Measurements from ENCODE around the gene KIF1C. TPM values are rescaled to one million over a fixed set of nuclear protein-coding genes. Genes with fewer than 3 reads are reported as not detected.

Gene KIF1C
- total RNA-seq, 1 experiment from 2014 or later: 121 TPM

DNA sequence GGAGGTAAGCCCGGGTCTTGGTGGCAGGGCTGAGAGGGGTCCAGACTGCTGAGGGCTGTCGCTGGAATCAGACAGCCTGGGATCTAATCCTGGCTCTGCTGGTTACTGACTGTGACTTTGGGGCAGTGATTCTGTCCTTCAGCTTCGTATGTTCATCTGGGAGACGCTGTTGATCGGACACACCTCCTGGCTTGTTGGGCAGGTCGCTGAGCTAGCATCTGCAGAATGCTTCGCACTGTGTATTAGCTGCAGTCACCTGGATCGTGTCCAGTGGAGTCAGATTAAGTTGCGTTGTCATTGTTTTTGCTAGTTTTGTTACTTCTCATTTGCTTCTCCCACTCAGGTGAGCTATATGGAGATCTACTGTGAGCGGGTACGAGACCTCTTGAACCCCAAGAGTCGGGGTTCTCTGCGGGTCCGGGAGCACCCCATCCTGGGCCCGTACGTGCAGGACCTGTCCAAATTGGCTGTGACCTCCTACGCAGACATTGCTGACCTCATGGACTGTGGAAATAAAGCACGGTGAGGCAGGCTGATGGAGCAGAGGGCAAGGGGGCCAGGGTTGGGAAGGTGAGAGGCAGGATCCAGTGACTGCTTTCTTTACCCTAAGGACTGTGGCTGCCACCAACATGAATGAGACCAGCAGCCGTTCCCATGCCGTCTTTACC lies 4.5 kb downstream of the KIF1C start:
- Histone ChIP-seq H3K9me3 (ENCODE audit: control insufficient read depth in 1 of 2, insufficient read depth in 1 of 2, low read depth in 1 of 2, low read length in 2 of 2) (no peaks in the 10 kb centered on the region), H4K20me1 (ENCODE audit: insufficient read depth) (no peaks in the 10 kb centered on the region), H3K36me3 (ENCODE audit: control insufficient read depth in 1 of 2, insufficient read depth in 2 of 2, low read length in 2 of 2) (peaks cover 36 to 46% of the 10 kb centered on the region in 2 experiments), H3K27me3 (ENCODE audit: insufficient read depth, low read length) (no peaks in the 10 kb centered on the region), H3K9ac (ENCODE audit: low read length) (no peak overlapping the region), H3K27ac (ENCODE audit: low read depth, low read length) (no peak overlapping the region), H3K4me3 (replicated peaks in 1 of 2; ENCODE audit: low read depth in 1 of 2, low read length in 2 of 2) (no peak overlapping the region), H2AFZ (ENCODE audit: low read depth, low read length, poor library complexity, severe bottlenecking) (no peak overlapping the region), H3K4me2 (ENCODE audit: low read length) (no peak overlapping the region), H3K79me2 (ENCODE audit: insufficient read depth, low read length) (peaks cover 34% of the 10 kb centered on the region), H3K9me2 (ENCODE audit: insufficient read depth) (no peaks in the 10 kb centered on the region), H3K4me1 (ENCODE audit: control insufficient read depth in 1 of 2, insufficient read depth in 2 of 2, low read length in 2 of 2) (peaks cover 9 to 25% of the 10 kb centered on the region in 2 experiments)
- ChIA-PET CTCF (no interaction called here), RAD21 (ENCODE audit: low non-redundant PET in 1 of 2, low total read pairs in 2 of 2, uncharacterized antibody in 2 of 2, unreplicated experiment in 2 of 2) (no interaction called here), POLR2A (no interaction called here)
- ATAC-seq (no peak), DNase-seq (ENCODE audit: low read depth, low spot score) (no peak)
- intact Hi-C loops (cut with micrococcal nuclease): no loop called here
- TF ChIP-seq SIN3A (IDR thresholded peaks at IDR 0.05; ENCODE audit: low read depth) (no peak), ZNF274 (IDR thresholded peaks at IDR 0.05; ENCODE audit: low read depth, low read length) (no peak), EGR1 (IDR thresholded peaks at IDR 0.05; ENCODE audit: low read depth) (no peak), CEBPB (IDR thresholded peaks at IDR 0.05; ENCODE audit: low read depth) (no peak), SP1 (IDR thresholded peaks at IDR 0.05; ENCODE audit: low read depth) (no peak), ELF1 (IDR thresholded peaks at IDR 0.05; ENCODE audit: borderline replicate concordance, low read depth) (no peak), JUND (IDR thresholded peaks at IDR 0.05) (no peak), SRF (IDR thresholded peaks at IDR 0.05; ENCODE audit: low read depth) (no peak), EZH2phosphoT487 (IDR thresholded peaks at IDR 0.05; ENCODE audit: borderline replicate concordance) (no peak), EZH2 (IDR thresholded peaks at IDR 0.05) (no peak), FOSL1 (IDR thresholded peaks at IDR 0.05; ENCODE audit: low read depth) (no peak), POLR2AphosphoS5 (IDR thresholded peaks at IDR 0.05; ENCODE audit: low read depth, low read length) (no peak), YY1 (IDR thresholded peaks at IDR 0.05; ENCODE audit: extremely low read depth, insufficient replicate concordance, low read depth, low read length) (no peak), ZFX (IDR thresholded peaks at IDR 0.05) (no peak), CBX3 (IDR thresholded peaks at IDR 0.05; ENCODE audit: low read depth) (no peak), RAD21 (IDR thresholded peaks at IDR 0.05; ENCODE audit: low read depth) (no peak)
- TF ChIP-seq, protein P1, sequence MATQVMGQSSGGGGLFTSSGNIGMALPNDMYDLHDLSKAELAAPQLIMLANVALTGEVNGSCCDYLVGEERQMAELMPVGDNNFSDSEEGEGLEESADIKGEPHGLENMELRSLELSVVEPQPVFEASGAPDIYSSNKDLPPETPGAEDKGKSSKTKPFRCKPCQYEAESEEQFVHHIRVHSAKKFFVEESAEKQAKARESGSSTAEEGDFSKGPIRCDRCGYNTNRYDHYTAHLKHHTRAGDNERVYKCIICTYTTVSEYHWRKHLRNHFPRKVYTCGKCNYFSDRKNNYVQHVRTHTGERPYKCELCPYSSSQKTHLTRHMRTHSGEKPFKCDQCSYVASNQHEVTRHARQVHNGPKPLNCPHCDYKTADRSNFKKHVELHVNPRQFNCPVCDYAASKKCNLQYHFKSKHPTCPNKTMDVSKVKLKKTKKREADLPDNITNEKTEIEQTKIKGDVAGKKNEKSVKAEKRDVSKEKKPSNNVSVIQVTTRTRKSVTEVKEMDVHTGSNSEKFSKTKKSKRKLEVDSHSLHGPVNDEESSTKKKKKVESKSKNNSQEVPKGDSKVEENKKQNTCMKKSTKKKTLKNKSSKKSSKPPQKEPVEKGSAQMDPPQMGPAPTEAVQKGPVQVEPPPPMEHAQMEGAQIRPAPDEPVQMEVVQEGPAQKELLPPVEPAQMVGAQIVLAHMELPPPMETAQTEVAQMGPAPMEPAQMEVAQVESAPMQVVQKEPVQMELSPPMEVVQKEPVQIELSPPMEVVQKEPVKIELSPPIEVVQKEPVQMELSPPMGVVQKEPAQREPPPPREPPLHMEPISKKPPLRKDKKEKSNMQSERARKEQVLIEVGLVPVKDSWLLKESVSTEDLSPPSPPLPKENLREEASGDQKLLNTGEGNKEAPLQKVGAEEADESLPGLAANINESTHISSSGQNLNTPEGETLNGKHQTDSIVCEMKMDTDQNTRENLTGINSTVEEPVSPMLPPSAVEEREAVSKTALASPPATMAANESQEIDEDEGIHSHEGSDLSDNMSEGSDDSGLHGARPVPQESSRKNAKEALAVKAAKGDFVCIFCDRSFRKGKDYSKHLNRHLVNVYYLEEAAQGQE (IDR thresholded peaks at IDR 0.05; ENCODE audit: low read depth): no peak
- TF ChIP-seq, protein P2, sequence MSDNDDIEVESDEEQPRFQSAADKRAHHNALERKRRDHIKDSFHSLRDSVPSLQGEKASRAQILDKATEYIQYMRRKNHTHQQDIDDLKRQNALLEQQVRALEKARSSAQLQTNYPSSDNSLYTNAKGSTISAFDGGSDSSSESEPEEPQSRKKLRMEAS (IDR thresholded peaks at IDR 0.05): no peak
- TF ChIP-seq, protein P3, sequence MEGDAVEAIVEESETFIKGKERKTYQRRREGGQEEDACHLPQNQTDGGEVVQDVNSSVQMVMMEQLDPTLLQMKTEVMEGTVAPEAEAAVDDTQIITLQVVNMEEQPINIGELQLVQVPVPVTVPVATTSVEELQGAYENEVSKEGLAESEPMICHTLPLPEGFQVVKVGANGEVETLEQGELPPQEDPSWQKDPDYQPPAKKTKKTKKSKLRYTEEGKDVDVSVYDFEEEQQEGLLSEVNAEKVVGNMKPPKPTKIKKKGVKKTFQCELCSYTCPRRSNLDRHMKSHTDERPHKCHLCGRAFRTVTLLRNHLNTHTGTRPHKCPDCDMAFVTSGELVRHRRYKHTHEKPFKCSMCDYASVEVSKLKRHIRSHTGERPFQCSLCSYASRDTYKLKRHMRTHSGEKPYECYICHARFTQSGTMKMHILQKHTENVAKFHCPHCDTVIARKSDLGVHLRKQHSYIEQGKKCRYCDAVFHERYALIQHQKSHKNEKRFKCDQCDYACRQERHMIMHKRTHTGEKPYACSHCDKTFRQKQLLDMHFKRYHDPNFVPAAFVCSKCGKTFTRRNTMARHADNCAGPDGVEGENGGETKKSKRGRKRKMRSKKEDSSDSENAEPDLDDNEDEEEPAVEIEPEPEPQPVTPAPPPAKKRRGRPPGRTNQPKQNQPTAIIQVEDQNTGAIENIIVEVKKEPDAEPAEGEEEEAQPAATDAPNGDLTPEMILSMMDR (IDR thresholded peaks at IDR 0.05 in 2 of 3, conservative IDR thresholded peaks at IDR 0.05 in 1 of 3; ENCODE audit: borderline replicate concordance in 1 of 3, insufficient read depth in 1 of 3, low read depth in 2 of 3, low read length in 2 of 3): no peak
- no TSS peak for BruUV-seq (replicated peaks)
